HG02623 (cell line): ENCODE data around the gene ZNF385A.
"Not testable (repeated sequence)": the region's sequence is repeated elsewhere in the genome, so short reads cannot be mapped to it uniquely, and the experiment has no call there.

Source experiments
- ATAC-seq: cut with Tn5 transposase; IDR thresholded peaks from one replicate; pipeline ENCODE4 v1.9.1; 2021; ENCODE audit warnings: moderate library complexity; ENCODE audit not compliant: unreplicated experiment

The ZNF385A gene

DNA sequence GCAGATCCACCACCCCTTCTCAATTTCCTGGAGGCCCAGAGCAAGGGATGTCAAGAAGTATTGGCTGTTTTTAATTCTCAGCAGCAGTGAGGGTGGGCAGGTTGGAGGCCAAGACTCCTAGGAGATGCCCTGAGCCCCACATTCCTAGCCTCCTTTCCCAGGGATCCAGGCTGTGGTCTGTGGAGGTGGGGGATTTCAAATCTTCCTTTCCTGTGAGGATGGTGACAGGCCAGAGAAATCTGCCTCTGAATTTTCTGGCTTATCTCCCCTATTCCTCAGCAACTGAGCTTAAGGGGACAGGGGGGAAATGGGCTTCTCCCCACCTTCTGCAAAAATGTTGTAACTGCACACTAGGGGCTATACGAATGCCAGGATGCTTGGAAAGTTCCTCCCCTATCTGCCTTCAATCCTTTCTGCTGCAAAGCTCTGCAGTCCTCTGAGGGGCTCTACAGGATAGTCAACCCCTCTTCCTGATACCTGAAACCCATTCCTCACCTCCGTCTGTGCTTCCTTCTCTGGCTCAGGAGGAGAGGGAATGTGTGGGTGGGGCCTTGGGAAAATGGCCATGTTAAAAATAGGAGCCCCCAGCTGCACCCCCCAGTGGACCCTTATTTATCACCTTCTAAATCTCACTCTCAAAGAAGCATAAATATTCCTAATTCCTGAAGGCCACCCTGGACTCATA lies 26.9 kb downstream of the ZNF385A start:
- no peak for ATAC-seq

DNA sequence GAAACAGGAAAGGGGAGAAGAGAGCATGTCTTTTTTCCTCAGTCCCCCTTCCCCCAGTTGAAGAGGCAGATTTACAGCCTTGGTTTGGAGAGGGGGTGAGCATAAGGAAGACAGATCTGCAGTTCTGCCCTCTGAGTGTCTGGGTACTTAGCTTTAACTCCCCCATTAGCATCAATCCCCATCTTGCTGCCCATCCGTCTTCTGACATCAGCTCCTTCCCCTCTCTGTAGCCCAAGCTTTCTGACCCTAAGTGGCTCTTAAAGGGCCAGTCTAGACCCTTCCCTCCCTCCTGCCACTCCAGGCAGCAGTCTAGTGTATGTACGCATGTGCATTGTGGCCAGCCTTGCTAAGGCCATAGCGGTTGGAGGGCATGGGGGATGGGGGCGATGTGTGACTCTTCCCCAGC lies 27.6 kb downstream of the ZNF385A start:
- no peak for ATAC-seq

DNA sequence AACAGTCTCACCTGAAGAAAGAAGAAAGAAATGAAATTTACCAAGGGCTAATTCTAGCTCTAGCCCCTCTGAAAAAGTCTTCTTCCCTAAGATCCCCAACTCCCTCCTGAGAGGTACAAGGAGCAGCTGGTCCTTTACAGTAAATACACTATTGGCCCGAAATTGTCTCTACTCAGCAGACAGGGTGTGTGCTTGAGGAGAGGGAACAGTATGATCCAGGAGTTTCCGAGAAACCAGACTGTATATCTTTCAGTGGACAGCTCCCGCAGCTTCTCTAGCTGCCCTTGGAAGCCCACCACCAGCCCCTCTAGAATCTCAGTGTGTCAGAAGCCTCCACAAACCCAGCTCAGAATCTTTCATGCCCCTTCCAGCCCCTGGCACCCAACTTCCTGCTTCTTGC lies 28.3 kb downstream of the ZNF385A start:
- no peak for ATAC-seq

DNA sequence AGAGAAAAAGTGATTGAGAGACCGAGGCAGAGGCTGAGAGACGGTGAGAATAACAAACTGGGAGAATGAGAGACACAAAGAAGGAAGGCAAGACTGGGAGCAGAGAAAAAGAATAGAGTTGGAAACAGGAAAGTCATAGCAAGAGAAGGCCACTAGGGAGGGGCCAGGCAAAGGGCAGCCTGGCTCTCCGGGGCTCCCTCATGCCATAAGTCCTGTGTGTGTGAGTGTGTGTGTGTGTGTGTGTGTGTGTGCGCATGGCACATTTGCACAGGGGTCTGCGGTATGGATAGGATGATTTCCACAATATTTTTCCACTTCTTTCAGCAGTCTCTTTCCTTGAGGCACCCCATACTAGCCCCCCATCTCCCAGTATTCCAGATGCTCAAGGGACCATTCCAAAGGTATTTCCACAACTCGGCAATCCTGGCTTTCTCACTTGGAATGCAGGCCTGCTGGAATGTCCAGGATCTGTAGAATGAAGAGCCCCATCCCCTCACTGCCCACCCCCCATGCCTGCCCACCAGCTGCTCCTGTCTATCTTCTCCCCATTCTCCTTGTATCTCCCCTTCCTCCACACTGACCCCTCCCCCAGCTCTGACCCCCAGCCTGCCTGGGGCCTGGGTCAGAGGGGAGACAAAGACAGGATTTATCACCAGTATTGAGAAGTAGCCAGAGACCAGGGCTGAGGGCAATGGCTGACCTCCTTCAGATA lies 29.3 kb downstream of the ZNF385A start:
- no peak for ATAC-seq

DNA sequence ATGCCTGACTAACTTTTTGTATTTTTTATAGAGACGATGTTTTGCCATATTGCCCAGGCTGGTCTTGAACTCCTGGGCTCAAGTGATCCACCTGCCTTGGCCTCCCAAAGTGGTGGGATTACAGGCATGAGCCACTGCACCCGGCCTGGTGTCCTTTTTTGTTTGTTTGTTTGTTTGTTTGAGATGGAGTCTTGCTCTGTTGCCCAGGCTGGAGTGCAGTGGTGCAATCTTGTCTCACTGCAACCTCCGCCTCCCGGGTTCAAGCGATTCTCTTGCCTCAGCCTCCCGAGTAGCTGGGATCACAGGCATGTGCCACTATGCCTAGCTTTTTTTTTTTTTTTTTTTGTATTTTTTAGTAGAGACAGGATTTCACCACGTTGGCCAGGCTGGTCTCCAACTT lies 30.3 kb downstream of the ZNF385A start:
- ATAC-seq, result not testable (repeated sequence)

DNA sequence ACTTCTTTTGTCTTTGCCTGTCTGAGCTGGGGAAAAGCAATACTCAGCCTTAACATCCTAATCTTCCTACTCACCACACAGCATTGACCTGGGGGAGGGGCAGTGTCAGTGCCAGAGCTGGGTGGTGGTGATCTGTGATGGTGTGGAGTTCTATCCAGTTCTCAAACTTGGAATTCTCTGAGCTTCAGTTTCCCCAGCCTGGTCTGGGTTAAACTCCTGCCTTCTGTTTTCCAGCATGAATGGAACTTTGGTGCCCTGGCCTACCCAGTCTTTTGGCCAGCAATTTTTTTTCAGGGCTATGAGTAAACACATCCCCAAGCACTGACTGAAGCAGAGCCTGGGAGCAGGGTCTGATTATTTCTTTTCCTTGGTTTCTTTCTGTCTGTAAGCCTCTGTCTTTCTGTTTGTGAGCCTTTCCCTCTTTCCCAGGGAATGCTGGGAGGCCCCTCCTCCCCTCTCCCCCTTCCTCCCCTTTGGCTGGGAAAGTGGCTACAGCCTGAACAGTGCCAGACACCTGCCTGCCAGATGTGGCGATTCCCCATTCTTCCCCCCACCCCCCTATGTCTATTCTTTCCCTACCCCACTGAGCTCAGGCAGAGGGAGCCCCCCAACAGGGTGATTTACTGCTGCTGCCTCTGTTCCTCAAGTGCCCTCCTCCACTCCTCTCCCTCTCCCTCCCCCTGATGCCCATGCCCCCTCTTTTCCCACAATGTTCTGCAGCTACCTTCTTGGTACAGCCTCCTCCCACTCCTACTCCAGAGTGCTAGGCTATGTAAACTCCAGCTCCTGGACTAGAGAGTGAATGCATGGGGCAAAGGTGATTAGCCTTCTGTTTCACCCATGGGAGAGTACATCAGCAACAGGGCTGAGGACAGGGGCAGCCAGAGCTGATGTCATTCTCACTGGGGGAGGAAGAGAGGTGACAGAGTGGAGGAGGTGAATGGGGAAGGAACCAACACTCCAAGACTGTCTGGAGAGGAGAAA lies 31.4 kb downstream of the ZNF385A start:
- ATAC-seq, result no peak

DNA sequence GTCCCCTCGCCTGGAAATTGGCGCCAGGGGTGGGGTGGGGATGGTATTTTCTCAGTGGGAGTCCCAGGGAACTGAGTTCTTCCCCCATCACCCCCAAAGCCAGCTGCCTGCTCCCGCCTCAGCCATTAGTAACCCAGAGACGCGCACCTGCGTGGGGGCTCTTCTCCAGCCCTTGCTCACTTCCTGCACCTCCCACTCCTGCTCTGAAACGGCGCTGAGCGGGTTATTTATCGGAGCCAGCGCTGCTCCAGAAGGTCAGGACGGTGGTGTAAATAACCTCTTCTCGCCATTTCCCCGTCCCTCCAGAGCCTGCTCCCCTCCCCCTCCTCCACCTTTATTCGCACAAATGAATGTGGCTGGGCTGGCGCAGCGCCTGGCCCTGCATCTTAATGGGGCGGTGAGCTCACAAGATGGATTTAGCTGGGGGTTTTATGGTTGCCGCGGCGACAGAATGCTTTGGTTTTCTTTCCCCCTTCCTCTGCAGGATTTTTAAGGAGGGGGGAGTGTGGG lies 32.5 kb downstream of the ZNF385A start:
- no peak for ATAC-seq

DNA sequence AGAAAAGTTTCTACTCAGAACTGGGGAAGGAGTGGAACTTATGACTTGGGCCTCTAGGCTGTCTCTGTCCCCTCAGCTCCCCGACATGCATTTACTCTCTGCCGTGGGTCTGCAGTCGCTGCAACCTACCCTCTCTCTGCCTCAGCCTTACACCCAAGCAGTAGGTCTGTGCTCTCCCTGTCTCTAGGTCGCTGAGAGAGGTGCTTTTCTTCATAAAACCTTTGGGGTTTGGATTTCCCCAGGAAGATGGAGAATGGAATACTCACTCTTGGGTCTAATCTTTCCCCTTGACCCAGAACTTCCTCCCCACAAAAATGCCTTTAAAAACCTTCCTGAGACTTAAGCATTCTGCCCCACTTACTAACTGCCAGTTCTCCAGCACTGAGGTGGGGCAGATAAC lies 33.2 kb downstream of the ZNF385A start:
- ATAC-seq, result no peak

DNA sequence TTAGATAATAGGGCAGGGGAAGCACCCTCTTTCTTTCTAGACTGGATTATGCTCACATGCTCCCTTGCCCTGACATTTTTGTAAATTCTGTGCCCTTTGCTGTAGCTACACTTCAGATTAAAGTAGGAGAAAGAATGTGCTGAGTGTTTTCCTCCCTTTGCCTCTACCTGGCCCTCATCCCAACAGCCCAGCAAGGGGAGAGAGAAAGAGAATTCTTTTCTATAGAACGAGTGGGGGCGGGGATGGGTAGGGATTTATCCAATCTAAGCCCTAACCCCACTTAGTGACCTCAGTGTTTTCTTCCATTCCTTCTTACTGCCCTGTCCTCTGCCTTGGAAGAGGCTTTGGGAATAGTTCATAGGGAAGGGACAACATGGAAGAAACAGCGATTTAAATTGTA lies 33.8 kb downstream of the ZNF385A start:
- ATAC-seq, result no peak

DNA sequence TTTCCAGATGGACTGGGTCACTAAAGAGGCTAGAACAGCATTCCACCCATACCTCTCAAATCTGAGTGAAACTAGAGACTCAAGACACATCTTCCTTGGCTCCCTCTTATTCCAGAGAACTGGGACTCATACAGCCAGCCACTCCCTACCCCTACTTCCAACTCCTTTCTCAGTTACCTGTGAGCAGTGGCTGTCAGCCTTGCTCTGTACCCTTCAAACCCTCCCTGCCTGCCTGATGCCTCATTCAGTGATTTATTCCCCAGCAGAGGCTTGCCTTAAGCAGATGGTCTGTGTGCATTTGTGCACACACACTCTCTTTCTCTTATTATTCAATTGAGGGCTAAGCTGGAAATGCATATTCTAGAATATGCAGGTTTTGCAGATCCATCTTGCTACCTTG lies 34.9 kb downstream of the ZNF385A start:
- ATAC-seq, result no peak

DNA sequence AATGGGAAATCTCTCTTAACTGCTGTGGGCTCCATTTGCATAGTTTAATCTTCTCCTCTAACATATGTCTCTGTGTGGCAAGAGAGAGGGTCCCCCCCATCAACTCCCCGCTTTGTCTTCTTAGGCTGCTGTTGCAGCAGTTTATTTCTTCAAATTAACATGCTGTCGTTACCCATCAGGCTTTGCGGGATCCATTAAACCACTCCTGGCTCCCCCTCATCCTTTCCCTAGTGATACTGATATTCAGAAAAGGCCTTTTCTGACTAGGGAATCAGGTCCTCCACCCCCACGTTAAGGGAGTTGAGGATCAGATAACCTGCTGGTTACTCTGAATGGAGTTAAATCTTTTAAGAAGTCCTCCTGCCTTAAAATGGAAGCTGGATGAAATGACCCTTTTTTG lies 35.5 kb downstream of the ZNF385A start:
- no peak for ATAC-seq

DNA sequence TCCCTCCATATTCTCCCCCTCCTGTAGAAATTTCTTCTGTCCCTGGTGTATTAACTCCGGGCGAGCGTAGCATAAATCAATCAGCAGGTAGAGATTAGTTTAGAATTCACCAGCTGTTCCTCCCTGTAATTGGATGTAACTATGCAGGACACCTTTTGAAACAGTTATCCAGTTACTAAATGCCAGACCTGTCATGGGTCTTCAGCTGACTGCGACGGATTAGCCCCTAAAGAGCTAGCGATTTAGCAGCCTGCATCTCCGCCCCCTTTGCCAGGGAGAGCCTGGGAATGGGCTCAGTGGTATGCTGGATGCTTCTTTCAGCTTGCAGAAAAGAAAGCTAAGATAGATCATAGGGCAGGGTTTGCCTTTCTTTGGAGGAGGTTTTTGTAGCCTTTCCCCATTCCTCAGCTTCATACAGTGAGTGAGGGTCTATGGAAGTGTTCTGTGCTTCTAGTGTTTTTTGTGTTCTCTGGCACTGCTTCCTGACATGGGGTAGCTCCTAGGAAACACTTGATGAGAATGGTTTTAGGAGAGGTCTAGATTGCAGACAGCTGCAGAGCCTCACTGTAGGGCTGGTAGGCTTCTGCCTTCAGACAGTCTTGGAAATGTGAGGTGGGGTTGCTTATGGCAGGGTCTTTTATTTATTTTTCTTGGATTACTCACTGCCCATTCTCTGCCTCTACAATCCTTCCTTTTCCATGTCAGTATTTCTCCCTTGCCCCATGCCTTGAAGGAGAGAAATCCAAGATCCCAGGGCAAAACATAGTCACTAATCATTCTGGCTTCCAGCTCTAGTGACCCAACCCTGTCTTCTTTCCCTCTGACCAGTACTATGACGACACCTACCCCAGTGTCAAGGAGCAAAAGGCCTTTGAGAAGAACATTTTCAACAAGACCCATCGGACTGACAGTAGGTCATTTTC lies 42.9 kb downstream of the ZNF385A start:
- ATAC-seq, result no peak

DNA sequence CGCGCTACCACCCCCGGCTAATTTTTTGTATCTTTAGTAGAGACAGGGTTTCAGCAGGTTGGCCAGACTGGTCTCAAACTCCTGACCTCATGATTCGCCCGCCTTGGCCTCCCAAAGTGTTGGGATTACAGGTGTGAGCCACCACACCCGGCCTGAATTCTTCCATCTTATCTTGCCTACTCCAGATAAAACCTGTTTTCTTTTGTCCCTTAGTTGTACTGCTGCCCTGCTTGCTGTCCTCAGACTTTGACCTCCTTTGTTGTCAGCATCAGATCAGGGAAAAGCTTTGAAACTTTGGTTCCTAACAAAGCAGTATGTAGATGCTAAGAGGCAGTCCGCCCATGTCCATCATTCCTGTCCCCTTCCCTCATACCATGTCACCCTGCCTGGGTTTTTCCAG lies 43.7 kb downstream of the ZNF385A start:
- ATAC-seq, result no peak

DNA sequence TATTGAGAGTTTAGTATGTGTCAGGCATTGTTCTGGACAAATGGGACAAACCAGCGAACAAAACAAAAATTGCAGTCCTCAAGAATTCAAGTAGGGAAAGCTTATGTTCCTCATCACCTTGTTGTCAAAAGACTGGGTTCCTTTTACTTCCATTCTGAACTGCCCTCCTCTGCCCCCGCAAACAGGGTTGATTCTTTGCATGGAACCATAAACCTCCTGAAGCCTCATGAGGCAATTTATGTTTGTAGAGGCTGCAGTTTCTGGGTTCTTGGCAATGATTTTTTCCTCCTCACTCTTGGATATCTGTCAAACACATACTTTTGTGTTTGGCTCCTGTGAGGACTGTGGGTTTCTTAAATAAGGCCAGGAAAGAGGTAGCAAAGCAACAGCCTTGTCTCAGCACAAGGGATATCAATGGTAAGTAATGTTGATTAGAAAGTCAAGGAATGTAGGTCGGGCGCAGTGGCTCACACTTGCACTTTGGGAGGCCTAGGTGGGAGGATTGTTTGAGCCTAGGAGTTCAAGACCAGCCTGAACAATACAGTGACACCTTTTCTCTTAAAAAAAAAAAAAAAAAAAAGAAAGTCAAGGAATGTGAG lies 45.7 kb downstream of the ZNF385A start:
- ATAC-seq, result no peak

DNA sequence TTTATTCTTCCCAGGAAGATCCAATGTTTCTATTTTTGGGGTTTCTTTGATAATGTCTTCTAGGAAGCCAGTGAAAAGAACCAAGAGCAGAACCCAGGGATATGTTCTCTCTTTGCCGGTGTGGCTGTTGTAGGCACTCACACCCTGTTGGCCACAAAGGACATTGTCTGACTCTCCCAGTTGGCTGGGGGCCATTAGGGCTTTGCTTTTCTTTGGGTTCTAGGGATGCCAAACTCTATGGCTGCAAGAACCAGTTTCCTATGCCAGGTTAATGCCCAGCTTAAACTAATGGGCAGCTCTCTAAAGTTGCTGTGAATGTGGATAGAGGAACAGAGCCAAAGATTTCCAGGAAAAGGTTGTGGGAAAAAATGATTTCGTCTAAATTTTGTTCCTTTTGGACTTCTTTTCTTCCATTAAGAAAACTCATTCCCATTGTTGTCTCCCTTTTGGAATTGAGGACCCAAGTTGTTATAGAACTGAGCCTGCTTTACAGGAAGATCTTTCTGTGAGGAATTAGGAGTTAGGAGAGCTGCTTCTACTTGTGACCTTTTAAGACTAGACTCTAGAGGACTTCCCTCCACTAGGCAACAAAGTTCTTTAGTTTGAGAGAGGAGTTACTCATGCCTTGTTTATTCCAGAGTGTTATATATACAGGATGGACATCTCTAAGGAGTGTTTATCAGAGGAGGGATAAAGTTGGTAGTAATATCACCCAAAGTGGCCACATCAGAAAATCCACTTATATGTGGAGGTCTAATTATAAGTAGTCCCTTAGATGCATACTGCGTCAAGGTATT lies 46.5 kb downstream of the ZNF385A start:
- no peak for ATAC-seq

DNA sequence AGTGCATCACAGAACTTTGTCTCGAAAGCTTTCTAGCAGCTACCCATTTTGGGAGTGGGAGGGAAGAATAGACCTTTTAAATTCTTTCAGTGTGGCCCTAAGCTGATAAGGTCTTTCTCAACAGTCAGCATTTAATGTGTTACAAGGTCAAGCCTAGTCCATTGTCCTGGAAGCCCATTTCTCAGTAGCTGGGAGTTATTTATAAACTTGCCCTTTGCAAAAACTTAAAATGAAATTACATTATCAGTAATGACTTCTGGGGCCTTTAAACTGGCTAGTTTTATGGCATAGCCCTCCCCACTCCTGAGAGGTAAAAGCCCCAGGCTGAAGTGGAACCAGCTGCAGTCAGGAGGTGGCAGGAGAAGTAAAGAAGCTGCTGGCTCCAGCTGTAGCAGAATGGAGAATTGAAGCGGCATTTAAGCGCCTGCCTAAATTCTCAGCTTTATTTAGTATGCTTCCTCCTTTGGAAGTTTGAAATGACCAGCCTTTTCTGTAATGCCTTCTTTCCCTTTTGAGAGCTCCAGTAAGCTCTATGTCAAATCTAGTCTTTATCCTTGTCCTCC lies 47.2 kb downstream of the ZNF385A start:
- no peak for ATAC-seq

DNA sequence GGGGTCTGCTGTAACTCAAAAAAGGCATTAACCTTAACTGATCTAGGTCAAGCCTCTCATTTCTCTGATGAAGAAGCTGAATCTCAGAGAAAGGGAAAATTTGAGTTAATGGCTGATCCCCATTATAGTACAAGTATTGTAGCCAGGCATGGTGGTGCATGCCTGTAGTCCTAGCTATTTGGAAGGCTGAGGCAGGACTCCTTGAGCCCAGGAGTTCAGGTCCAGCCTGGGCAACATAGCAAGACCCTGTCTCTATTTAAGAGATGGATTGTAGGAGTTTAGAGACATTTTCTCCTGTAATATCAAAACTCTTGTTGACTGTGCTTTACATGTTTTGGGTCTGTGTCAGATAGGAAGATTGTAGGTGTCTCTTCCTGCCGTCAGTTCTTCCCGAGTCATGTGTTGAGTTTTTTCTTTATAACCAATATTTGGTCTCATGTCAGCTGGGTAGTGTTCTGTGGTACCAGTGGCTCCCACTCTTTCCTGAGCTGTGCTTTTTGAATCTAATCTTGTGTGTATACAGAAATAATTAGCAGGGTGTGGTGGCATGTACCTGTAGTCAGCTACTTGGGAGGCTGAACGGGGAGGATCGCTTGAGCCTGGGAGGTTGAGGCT lies 51.0 kb downstream of the ZNF385A start:
- ATAC-seq, result no peak

DNA sequence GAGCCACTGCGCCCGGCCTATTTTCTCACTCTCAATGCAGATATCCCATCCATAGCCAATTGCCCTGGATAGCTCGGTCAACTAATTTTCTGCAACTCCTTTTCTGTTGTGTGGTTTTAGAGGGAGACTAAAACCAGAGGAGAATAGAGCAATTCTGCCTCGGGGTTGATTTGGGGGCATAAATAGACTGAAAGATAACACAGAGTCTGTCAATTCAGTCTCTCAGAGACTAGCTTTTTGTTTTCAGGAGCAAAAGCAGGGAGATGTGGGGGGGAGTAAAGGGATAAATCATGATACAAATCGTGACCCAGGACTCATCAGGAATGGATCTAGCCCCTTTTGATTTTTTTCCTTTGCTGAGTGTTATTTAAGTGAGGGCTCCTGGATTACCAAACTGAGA lies 53.1 kb downstream of the ZNF385A start:
- ATAC-seq, result no peak
